ENCODE measurements around the gene REPIN1.

- no peak for TF ChIP-seq CTCF (IDR thresholded peaks at IDR 0.05)
- TF ChIP-seq POLR2A (IDR thresholded peaks at IDR 0.05) = no peak
- no peak for TF ChIP-seq POLR2AphosphoS5 (IDR thresholded peaks at IDR 0.05; ENCODE audit: insufficient read depth in 1 of 2, low read depth in 1 of 2)
Observed at GRCh38 chr7:150398108-150398964, 29.7 kb downstream of the REPIN1 start.
